Measurements from ENCODE around the gene KLK4. TPM values are rescaled to one million over a fixed set of nuclear protein-coding genes. Genes with fewer than 3 reads are reported as not detected.

Gene KLK4
- not detected for total RNA-seq

- DNase-seq: no peak
These were observed at the start of gene KLK4 for GRCh38 chr19:50911206-50912101. TSS of gene KLK4 (minus strand) at chr19:50911395. CDS start at chr19:50910738, 657 bp downstream.

- DNase-seq: no peak
These were observed 48.7 kb upstream of the KLK4 start for GRCh38 chr19:50959731-50960500.

GRCh38 chr19:50957587-50957986 is 46.4 kb upstream of the KLK4 start:
- DNase-seq: no peak

- no peak for DNase-seq
These were observed 41.7 kb upstream of the KLK4 start, which contains the start of gene KLK5 for GRCh38 chr19:50952910-50953309. TSS of gene KLK5 (minus strand) at chr19:50953038. CDS start at chr19:50952657, 381 bp downstream.

- DNase-seq: no peak
These were observed 38.7 kb upstream of the KLK4 start for GRCh38 chr19:50949861-50950260.

GRCh38 chr19:50947123-50947522 is 35.9 kb upstream of the KLK4 start:
- DNase-seq: no peak

GRCh38 chr19:50944795-50945194 is 33.6 kb upstream of the KLK4 start:
- DNase-seq: no peak

GRCh38 chr19:50943074-50943828 is 32.1 kb upstream of the KLK4 start:
- DNase-seq: no peak

GRCh38 chr19:50939596-50939995 is 28.4 kb upstream of the KLK4 start:
- DNase-seq: no peak

- no peak for DNase-seq
These were observed 22.4 kb upstream of the KLK4 start for GRCh38 chr19:50933640-50934039.

GRCh38 chr19:50932690-50933083 is 21.5 kb upstream of the KLK4 start:
- no peak for DNase-seq

GRCh38 chr19:50932018-50932689 is 21.0 kb upstream of the KLK4 start:
- no peak for DNase-seq

GRCh38 chr19:50931023-50931422 is 19.8 kb upstream of the KLK4 start:
- no peak for DNase-seq

GRCh38 chr19:50928831-50929230 is 17.6 kb upstream of the KLK4 start:
- no peak for DNase-seq

- no peak for DNase-seq
These were observed 14.9 kb upstream of the KLK4 start for GRCh38 chr19:50926144-50926543.

GRCh38 chr19:50925734-50926133 is 14.5 kb upstream of the KLK4 start:
- no peak for DNase-seq

GRCh38 chr19:50924586-50924985 is 13.4 kb upstream of the KLK4 start:
- DNase-seq: no peak

- DNase-seq: peak; percentile 65
These were observed 11.2 kb upstream of the KLK4 start for GRCh38 chr19:50922317-50922853.

GRCh38 chr19:50921426-50922316 is 10.5 kb upstream of the KLK4 start:
- DNase-seq: no peak

GRCh38 chr19:50916069-50916468 is 4.9 kb upstream of the KLK4 start:
- no peak for DNase-seq
